GM19043 (cell line): Measurements from ENCODE around the gene HNRNPA3.
"Not testable (repeated sequence)": the region's sequence is repeated elsewhere in the genome, so short reads cannot be mapped to it uniquely, and the experiment has no call there.

Experiments
- ATAC-seq: cut with Tn5 transposase; IDR thresholded peaks from one replicate; pipeline ENCODE4 v1.9.1; 2021; ENCODE audit warnings: low read depth; ENCODE audit not compliant: unreplicated experiment

HNRNPA3 gene

DNA sequence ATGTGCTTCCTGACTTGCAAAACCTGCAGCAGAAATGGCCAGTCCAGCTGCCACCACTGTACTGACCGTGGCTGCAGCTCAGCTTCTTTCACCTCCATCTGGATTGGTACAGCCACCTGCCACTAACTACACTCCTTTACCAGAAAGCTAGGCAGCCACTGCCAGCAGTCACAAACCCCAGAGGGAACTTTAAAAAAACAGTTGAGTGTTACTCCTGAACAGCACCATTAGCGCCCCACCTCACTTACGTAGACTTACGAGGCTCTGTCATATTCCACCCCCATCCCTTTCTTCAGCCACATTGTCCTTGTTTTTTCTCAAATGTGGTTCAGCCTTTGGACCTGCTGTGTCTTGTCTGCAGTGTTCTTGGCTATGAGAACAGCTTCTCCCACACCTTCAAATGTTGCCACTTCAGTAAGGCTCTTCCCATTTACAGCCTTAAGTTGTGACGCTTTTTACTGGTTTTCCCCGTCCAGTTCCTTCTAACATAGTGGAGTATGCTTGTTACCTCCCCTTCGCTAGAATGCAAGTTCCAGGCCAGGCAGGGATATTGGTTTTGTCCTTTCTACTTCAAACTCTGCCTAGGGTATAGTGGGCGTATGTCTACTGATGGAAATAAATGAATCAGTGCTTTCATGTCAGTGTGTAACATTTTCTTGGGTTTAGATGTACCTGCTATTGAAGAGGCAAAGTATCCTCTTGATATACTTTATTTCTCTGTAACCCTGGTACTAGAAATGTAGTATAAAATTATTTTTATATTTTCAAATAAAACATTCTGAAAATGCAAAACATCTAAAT, 17.0 kb downstream of the HNRNPA3 start:
- ATAC-seq = no peak

DNA sequence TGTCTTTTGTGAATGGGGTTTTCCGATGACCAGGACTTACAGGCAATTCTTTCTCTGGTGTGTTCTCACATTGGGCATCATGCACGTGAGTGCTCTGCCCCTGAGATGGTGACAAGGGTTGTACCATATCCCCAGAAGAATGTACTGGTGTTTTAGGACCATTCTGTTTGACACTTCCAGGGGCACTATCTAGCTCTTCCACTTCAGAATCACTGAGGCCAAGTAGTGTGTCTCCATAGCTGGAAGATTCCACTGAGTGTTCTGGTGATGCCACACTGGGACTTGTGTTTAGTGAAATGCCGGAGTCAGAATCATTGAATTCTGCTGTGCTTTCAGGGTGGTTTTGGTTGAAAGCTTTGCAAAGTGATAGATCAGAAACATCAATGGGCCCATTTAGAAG, 18.7 kb downstream of the HNRNPA3 start:
- ATAC-seq = no peak

DNA sequence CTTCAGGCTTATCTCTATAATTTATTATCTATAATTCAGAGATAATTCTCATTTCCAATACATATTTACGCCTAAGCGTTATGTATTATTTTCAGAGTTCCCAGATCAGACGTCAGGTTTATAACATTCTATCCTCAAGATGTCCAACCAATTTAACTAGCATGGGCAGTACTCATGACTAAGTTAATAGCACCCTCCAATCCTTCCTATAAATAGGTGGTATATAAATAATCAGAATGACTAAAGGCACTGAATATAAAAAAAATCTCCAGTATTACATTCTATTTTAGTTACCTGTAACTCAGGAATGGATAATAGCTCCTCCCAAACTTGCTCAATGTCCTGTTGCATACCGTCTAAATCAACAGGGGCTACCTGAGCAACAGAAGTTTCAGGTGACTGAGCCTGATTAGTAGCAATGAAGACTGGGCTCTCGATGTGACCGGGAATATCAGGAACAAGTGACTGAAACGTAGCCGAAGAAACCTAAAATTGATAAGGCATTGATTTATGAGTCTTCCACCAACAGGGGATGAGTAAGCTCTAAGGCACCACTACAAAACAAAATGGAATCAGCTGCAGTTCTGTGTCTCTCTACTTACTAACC, 19.6 kb downstream of the HNRNPA3 start:
- no peak for ATAC-seq

DNA sequence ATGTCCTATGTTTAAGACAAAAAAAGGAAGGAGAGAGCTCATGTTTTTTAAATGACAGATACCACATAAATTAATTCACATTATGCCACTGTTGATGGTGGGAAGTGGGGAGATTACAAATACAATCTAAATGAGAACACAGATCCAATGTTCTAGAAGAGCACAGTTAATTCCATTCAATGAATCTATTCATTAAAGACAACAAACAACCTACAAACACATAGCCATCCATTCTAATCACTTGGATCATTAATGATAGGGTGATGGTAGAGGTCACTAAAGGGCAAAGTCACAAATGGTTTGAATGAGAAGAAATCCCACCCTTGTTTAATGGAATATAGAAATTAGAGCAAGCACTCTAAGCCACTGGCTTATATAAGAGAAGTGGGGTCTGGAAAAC, 21.7 kb downstream of the HNRNPA3 start:
- no peak for ATAC-seq

DNA sequence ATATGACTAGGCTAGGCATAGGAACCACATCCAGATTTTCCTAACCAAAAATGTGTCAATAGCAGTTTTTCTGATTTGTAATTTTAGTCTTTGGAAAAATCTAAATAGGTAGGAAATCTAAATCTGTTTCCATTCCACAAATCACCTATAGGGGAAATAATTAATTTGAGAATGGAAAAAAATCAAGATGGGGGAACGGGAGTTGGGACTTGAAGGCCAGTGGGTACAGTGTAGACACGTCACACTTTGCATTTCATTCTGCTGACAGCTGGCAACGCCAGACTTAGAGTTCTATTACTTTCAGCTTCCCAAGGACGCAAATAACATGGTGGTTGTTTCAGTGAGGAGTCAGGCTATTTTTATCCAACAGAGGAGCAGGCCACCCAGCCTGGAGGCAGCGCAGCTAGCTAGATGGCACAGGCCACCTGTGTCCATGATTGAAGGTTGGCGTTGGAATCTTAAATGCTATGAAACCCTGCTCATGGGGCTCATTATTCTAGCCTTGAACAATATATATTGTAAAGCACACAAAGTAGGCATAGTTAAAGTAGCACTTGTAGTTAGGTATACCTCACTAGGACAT, 23.4 kb downstream of the HNRNPA3 start:
- no peak for ATAC-seq

DNA sequence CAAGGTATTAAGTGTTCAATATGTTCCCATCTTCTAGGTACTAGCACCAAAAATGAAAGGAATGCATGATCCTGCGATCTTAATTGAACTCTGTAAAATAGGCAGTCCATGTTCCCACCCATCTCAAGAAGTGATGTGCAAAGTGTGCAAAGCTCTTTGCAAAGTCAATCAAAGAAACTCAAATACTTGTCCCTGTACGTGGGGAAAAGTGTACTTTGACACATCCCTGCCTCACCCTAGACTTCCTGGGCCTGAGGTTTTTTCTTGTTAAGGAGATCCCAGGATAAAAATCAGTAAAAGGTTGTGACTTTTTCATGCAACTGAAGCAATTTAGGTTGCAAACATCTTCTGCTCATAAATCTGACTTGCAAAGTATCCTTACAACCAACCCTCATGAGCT, 25.3 kb downstream of the HNRNPA3 start:
- no peak for ATAC-seq

DNA sequence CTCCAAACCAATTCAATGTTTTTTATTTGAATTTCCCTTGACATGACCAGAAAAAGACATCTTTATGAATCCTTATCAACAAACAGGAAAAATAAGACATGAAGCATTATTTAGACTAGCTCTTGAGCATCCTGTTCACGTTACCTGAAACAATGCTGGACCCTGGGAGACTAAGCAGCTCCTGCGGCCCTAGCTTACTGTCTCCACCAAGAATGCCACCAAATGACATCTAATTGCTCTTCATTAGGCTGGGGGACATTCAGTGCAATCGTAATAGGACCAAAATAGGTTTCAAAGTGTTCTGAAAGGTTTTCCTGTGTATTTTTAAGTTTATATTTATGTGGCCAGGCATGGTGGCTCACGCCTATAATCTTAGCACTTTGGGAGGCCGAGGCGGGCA, 26.5 kb downstream of the HNRNPA3 start:
- no peak for ATAC-seq

DNA sequence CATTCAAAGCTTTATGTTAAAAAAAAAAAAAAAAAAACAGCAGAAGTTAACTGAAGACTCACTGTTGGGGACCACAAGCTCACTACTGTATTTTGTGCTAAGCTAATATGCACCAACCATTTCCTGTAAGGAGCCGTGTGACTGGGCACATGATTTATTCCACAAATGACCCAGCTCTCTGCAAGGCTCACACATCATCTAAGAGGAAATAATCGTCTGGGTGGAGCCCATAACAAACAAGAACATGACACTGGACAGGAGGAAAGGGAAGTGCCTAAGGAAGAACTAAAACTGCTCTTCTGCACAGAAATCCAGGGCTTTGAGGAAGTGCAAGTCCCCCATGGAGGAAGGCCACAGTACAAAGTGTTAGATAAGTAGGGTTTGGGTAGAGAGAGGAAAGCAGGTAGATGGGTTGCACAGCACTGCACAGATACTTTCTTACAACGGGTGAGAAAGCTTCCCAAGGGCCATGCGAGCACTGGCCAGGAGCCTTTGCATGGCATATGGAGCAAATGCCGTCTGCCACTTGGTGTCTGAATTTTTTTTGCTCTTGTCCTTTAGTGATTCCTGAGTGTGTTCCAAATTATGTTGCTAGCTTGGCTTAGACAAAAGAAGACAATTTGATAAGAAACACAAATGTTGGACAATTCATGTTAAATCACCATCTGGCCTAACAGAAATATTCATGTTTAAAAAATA, 27.5 kb downstream of the HNRNPA3 start:
- peak; percentile 56 for ATAC-seq

DNA sequence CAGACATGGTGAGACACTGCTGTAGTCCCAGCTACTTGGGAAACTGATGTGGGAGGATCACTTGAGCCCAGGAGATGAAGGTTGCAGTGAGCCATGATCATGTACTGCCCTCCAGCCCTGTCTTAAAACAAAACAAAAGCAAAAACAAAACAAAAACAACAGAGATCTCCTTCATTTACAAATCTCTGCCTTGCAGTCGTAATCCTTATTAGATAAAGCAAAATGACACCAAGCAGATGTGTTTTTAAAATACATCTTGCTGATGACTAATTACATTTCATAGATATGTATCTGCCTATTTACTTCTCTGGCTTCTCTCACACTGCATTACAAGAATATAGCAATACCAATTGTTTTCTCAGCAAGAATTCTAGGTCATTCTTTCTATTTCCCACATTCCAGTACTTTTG, 29.1 kb downstream of the HNRNPA3 start:
- no peak for ATAC-seq

DNA sequence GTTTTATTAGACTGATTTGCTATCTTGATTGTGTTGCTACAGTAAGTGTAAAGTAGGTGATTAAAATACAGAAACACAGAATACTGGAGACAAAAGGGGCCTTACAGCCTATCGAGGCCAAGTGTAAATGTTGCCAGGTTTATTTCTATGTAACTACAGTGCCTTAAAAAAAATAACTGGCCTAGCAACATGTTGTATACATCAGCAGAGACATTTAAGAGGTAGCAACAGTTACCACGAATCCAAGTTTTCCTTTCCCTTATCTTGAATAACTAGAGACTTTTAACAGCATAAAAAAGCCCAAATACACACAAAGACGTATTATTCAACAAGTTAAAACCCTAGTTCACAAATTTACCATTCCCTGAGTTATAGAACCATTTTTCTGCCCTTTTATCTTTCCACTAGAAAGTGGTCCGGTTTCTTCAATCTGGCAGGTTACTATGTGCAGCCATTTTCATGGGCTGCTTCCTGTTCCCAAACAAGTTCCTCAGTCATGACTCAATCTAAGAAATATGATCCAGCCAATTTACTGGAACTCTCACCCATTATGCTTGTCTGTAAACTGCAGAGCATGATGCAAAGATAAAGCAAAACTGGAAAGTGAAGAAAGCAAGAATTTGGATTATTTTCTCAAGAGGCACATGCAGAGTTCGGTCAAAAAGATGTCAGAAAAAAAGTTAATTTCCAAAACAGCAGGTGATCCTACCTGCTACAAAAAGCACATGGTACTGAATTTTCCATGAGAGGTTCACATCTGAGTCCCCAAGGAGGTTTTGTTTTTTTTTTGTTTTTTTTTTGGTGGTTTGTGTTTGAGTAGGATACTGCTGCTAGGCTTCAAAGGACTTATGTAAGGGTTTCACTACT, 29.8 kb downstream of the HNRNPA3 start:
- no peak for ATAC-seq

DNA sequence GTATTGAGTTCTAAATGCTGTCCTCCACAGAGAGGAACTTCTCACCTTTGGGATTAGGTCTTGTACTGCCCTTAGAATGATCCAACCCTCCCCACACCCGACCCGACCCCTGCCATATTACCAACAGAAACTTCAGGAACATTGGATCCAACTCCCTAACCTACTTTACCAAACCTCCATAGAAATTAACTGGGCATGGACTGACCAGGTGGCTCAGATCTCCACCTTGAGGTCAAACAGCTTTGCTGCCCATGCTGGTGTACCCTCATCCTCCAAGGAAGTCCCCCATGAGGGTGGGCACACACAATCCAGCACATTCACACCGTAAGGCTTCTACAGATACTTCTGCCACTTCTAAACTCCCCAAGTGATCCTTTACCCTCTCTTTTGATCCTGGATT, 30.5 kb downstream of the HNRNPA3 start:
- no peak for ATAC-seq

DNA sequence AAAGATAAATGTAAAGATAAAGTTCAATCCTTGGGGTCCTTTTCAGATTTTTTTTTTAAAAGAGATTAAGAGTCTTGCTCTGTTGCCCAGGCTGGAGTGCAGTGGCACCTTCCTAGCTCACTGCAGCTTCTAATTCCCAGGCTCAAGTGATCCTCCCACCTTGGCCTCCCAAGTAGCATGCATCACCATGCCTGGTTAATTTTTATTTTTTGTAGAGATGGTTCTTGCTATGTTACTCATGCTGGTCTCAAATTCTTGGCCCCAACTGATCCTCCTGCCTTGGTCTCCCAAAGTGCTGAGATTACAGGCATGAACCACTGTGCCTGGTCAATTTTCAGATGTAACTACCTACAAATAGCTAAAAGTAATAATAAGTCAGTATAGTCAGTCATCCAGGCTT, 30.9 kb downstream of the HNRNPA3 start:
- ATAC-seq = no peak

DNA sequence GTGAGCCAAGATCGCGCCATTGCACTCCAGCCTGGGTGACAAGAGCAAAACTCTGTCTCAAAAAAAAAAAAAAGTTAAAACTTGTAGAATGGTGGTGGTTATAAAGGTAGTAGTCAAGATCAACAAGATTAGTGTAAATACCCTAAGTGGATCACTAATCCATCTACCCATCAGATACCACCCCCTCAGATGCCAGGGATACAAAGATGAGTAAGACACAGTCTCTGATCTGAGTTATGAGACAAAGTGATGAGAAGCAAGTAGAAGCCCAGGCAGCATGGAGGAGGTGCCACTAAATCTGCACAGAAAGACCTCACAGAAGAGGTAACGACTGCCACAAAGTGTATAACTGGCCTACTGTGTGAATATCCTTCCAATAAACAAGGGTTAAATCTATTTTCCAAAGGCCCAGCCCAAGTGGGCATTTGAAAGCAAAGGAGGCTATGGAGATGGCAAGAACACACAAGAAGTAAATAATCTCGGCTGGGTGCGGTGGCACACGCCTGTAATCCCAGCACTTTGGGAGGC, 31.7 kb downstream of the HNRNPA3 start:
- no peak for ATAC-seq

DNA sequence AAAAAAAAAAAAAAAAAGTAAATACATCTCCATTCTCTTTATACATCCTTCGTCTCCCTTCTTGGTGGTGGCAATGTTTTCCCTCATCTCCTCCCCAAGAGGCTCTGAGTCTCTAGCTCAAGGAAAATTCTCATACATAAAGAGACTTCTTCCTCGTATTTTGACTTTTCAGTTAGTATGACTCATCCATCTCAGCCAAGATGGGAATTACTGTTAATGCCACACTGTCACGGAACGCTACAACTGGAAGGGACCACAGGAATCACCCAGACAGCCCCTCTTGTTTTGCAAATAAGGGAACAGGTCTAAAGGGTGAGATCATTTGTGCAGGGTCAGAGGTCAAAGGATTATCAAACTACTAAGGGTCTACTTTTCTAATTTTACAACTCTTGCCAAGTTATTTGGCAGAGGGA, 32.4 kb downstream of the HNRNPA3 start:
- ATAC-seq = no peak

DNA sequence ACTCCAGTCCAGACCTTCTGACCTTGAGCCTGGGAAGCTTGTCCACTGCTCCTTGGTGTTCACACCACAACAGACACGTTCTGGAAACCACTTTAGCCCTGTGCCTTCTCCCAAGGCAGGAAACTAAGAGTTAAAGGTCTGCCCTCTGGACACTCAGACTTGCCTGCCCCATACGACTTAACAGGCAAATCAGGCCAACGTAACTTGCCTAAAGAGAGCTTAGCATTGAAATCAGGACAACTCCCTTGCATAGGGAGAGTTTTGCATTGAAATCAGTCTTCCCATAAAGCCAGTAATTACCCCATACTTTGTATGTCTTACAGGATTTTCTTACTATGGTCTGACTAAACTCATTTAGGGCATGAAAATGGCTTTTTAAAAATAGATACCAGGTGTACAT, 33.4 kb downstream of the HNRNPA3 start:
- ATAC-seq = no peak

DNA sequence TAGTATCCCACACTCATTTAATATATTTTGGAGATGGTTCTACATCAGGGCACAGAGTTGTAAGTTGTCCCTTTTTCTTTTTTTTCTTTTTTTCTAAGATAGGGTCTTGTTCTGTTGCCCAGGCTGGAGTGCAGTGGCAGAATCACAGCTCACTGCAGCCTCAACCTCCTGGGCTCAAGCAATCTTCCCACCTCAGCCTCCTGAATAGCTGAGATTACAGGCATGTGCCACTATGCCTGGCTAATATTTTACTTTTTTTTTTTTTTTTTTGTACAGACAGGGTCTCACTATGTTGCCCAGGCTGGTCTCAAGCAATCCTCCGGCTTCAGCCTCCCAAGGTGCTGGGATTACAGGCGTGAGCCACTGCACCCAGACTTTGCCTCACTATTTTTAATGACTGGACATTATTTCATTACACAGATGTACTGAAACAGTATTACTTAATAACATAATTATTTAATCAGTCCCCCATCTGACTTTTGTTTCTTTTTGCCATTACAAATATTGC, 34.0 kb downstream of the HNRNPA3 start:
- ATAC-seq = not testable (repeated sequence)

DNA sequence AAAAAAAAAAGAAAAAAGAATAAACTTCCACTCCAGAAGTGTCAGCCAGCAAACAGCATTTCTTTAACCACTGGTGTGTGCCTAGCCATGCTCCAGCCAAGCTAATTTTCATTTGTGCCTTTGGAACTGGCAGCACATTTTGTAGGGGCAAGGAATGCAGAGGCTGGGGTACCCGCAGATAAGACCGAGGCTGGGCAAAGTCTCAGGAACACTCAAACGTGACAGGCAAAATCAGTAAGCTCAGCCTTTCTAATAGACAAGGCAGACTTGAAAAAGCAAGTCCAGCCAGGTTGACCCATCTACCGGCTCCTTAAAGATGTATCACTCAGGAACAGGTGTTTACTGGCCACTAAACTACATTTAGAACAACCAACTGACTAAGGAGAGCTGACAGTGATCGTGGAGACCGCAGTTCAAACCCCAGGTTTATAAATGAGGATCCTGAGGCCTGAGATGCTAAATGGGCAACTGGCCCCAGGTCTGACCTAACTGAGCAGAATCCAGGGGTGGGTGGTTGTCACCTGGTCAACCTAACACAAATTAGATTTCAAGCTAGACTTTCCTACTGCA, 35.2 kb downstream of the HNRNPA3 start:
- ATAC-seq = no peak

DNA sequence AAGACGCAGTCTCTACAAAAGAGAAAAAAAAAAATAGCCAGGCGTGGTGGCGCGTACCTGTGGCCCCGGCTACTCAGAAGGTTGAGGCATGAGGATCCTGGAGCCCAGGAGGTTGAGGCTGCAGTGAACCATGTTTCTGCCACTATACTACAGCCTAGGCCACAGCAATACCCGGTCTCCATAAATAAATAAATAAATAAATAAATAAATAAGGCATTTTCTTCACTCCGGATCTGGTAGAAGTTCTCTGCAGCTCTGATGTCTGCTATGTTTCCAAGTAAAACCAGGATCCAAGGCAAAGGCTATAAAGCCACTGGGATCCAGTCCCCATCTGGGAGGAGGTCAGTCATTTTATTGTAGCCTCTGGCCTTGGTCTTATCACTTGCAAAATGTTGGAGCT, 36.4 kb downstream of the HNRNPA3 start:
- no peak for ATAC-seq

DNA sequence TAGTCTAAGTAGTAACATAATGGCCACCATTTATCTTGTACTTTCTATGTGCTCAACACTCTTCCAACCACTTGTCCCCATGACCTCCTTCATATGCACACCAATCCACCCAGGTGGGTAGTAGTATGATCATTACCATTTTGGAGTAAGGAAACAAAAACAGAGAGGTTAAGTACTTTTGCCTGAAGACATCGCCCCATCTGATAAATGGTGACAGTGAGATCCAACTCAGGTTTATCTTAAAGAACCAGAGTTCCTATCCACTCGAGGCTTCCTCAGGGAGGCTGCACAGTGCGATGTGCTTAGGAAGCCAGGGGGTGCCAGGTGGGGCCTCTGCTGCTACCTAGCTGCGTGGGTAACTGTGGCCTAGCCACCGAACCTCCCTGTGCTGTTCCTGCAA, 37.9 kb downstream of the HNRNPA3 start:
- no peak for ATAC-seq

DNA sequence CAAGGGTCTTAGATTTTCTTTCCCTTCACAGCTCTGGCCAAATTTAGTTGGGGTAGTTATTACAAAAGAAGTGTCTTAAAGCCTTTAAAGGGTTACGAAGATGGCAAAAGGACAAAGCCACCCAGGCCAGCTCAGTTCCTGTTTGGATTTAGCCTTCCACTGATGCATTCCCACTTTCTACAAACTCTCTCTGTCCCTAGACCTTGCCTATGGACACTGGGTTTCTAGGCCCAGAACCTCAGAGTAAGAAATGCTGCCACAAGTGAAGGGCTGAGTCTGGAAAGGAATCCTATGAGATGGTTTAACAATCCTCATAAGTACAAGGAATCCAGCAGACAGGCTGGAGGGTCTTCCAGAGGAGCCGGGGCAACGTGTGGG, 38.6 kb downstream of the HNRNPA3 start:
- ATAC-seq = no peak
